ENCODE data around the gene PPM1L. TPM values are rescaled to one million over a fixed set of nuclear protein-coding genes. Genes with fewer than 3 reads are reported as not detected.
"Not testable (repeated sequence)": the region's sequence is repeated elsewhere in the genome, so short reads cannot be mapped to it uniquely, and the experiment has no call there.

Gene PPM1L
- polyA plus RNA-seq, 3 donors: 5.5 to 9.9 (median 7.8) TPM

GRCh38 chr3:160709477-160710182 is 46.4 kb upstream of the PPM1L start:
- Histone ChIP-seq H3K79me2 (ENCODE audit: insufficient read depth, low read length) (no peaks in the 10 kb centered on the region), H3K4me2 (replicated peaks; ENCODE audit: extremely low read depth, low read length, poor library complexity, severe bottlenecking) (no peak overlapping the region), H3K4me3 (replicated peaks in 1 of 3; ENCODE audit: low read depth in 2 of 3, low read length in 3 of 3) (no peak overlapping the region), H3K36me3 (replicated peaks in 1 of 2; ENCODE audit: control insufficient read depth in 1 of 2, insufficient read depth in 2 of 2, low read length in 2 of 2) (no peaks in the 10 kb centered on the region), H3K4me1 (ENCODE audit: control insufficient read depth in 1 of 2, insufficient read depth in 2 of 2, low read length in 2 of 2) (no peaks in the 10 kb centered on the region), H3K27me3 (ENCODE audit: control insufficient read depth in 2 of 2, insufficient read depth in 2 of 2, low read length in 2 of 2) (no peaks in the 10 kb centered on the region), H3K9ac (ENCODE audit: insufficient read depth, low read length, poor library complexity, severe bottlenecking) (no peak overlapping the region), H3K27ac (ENCODE audit: low read depth in 1 of 2, low read length in 2 of 2) (no peak overlapping the region), H4K20me1 (ENCODE audit: insufficient read depth, low read length) (no peaks in the 10 kb centered on the region), H2AFZ (ENCODE audit: insufficient read depth, low read depth, low read length, poor library complexity, severe bottlenecking) (no peak overlapping the region), H3K9me3 (replicated peaks in 1 of 2; ENCODE audit: control insufficient read depth in 1 of 2, insufficient read depth in 1 of 2, low read length in 2 of 2) (no peaks in the 10 kb centered on the region)
- intact Hi-C loops (cut with micrococcal nuclease): loop anchor here in 1 of 2 donors (10.0 kb wide), 1 partner anchor 565 kb away; no protein-coding TSS in a partner anchor
- TF ChIP-seq, protein P1, sequence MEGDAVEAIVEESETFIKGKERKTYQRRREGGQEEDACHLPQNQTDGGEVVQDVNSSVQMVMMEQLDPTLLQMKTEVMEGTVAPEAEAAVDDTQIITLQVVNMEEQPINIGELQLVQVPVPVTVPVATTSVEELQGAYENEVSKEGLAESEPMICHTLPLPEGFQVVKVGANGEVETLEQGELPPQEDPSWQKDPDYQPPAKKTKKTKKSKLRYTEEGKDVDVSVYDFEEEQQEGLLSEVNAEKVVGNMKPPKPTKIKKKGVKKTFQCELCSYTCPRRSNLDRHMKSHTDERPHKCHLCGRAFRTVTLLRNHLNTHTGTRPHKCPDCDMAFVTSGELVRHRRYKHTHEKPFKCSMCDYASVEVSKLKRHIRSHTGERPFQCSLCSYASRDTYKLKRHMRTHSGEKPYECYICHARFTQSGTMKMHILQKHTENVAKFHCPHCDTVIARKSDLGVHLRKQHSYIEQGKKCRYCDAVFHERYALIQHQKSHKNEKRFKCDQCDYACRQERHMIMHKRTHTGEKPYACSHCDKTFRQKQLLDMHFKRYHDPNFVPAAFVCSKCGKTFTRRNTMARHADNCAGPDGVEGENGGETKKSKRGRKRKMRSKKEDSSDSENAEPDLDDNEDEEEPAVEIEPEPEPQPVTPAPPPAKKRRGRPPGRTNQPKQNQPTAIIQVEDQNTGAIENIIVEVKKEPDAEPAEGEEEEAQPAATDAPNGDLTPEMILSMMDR (IDR thresholded peaks at IDR 0.05): no peak
- Mint-ChIP-seq H3K27me3 (ENCODE audit: low read depth in 3 of 3) (peaks cover 4 to 10% (median 7%) of the 10 kb centered on the region in 3 donors), H3K27ac (no peak overlapping the region), H3K4me3 (no peak overlapping the region), H3K36me3 (no peaks in the 10 kb centered on the region), H3K9me3 (peaks cover 0 to 2% (median 0%) of the 10 kb centered on the region in 7 donors), H3K4me1 (no peaks in the 10 kb centered on the region)
- WGBS (ENCODE audit: insufficient coverage): 100% methylated on average over 1 of the region's 3 CpGs
- no peak for DNase-seq

DNA sequence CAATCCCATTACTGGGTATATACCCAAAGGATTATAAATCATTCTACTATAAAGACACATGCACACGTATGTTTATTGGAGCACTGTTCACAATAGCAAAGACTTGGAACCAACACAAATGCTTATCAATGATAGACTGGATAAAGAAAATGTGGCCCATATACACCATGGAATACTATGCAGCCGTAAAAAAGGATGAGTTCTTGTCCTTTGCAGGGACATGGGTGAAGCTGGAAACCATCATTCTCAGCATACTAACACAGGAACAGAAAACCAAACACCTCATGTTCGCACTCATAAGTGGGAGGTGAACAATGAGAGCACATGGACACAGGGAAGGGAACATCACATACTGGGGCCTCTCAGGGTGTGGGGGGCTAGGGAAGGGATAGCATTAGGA is 42.9 kb upstream of the PPM1L start:
- H3K9ac ChIP-seq (ENCODE audit: insufficient read depth, low read length, poor library complexity, severe bottlenecking); H3K27ac Mint-ChIP-seq; DNase-seq; H3K27ac ChIP-seq (ENCODE audit: low read depth in 1 of 2, low read length in 2 of 2); H3K4me1 ChIP-seq (ENCODE audit: control insufficient read depth in 1 of 2, insufficient read depth in 2 of 2, low read length in 2 of 2); H3K27me3 Mint-ChIP-seq (ENCODE audit: low read depth in 3 of 3); H2AFZ ChIP-seq (ENCODE audit: insufficient read depth, low read depth, low read length, poor library complexity, severe bottlenecking); H3K36me3 Mint-ChIP-seq; H3K36me3 ChIP-seq (replicated peaks in 1 of 2; ENCODE audit: control insufficient read depth in 1 of 2, insufficient read depth in 2 of 2, low read length in 2 of 2); H3K27me3 ChIP-seq (ENCODE audit: control insufficient read depth in 2 of 2, insufficient read depth in 2 of 2, low read length in 2 of 2); H3K9me3 Mint-ChIP-seq; H3K4me1 Mint-ChIP-seq; H3K79me2 ChIP-seq (ENCODE audit: insufficient read depth, low read length); H3K4me3 Mint-ChIP-seq; intact Hi-C loops (cut with micrococcal nuclease); H3K9me3 ChIP-seq (replicated peaks in 1 of 2; ENCODE audit: control insufficient read depth in 1 of 2, insufficient read depth in 1 of 2, low read length in 2 of 2); H3K4me3 ChIP-seq (replicated peaks in 1 of 3; ENCODE audit: low read depth in 2 of 3, low read length in 3 of 3); H4K20me1 ChIP-seq (ENCODE audit: insufficient read depth, low read length); H3K4me2 ChIP-seq (replicated peaks; ENCODE audit: extremely low read depth, low read length, poor library complexity, severe bottlenecking): not testable (repeated sequence)
- WGBS (ENCODE audit: insufficient coverage): no CpG with 5 or more reads among the region's 3 CpGs
